HepG2 (cell line): ENCODE measurements around the gene ORC6. TPM values are rescaled to one million over a fixed set of nuclear protein-coding genes. Genes with fewer than 3 reads are reported as not detected.

Source experiments
- FLYWCH1 ChIP-seq: sonication (generic); formaldehyde crosslinking; IDR thresholded peaks from 2 replicates; pipeline ENCODE4 v1.8.1; 2023; ENCODE audit warnings: mild to moderate bottlenecking, missing genetic modification reagents
- GATAD1 ChIP-seq: IDR thresholded peaks from 2 replicates; pipeline ENCODE4 v1.6.1; 2016; ENCODE audit warnings: missing genetic modification reagents, missing compliant biosample characterization
- IKZF5 ChIP-seq: IDR thresholded peaks from 2 replicates; pipeline ENCODE4 v1.6.1; 2018; ENCODE audit warnings: missing genetic modification reagents, mild to moderate bottlenecking, missing compliant biosample characterization
- KDM4B ChIP-seq: sonication (generic); formaldehyde crosslinking; IDR thresholded peaks from 2 replicates; pipeline ENCODE4 v1.4.0; 2020; ENCODE audit warnings: missing genetic modification reagents
- NFIC ChIP-seq: IDR thresholded peaks from 2 replicates; pipeline ENCODE4 v1.6.1; 2012; ENCODE audit warnings: mild to moderate bottlenecking, low read length, inconsistent platforms
- SIN3B ChIP-seq: fragments of 150-350 bp; IDR thresholded peaks from 2 replicates; pipeline ENCODE4 v1.6.1; 2014; ENCODE audit warnings: low read length
- SRF ChIP-seq: IDR thresholded peaks from 2 replicates; pipeline ENCODE4 v1.6.1; 2011; ENCODE audit warnings: mild to moderate bottlenecking, low read depth, low read length, moderate library complexity
- ZFYVE20 ChIP-seq: sonication (generic); formaldehyde crosslinking; IDR thresholded peaks from 2 replicates; pipeline ENCODE4 v1.8.0; 2023; ENCODE audit warnings: low read depth, mild to moderate bottlenecking, moderate library complexity, missing genetic modification reagents, borderline replicate concordance
- ZNF282 ChIP-seq: fragments of 450-650 bp; IDR thresholded peaks from 2 replicates; pipeline ENCODE4 v1.6.1; 2018; ENCODE audit not compliant: partially characterized antibody
- ZNF552 ChIP-seq: sonication (generic); formaldehyde crosslinking; IDR thresholded peaks from 2 replicates; pipeline ENCODE4 v1.9.0; 2022; ENCODE audit warnings: missing genetic modification reagents, mild to moderate bottlenecking, borderline replicate concordance
- ZNF556 ChIP-seq: sonication (generic); formaldehyde crosslinking; IDR thresholded peaks from 2 replicates; pipeline ENCODE4 v1.4.0; 2020; ENCODE audit warnings: mild to moderate bottlenecking, missing genetic modification reagents, borderline replicate concordance
- ZNF781 ChIP-seq: sonication (generic); formaldehyde crosslinking; IDR thresholded peaks from 2 replicates; pipeline ENCODE4 v1.5.1; 2020; ENCODE audit warnings: borderline replicate concordance, mild to moderate bottlenecking, missing genetic modification reagents; ENCODE audit errors: not compliant biosample characterization
- ZUFSP ChIP-seq: sonication (generic); formaldehyde crosslinking; IDR thresholded peaks from 2 replicates; pipeline ENCODE4 v1.9.0; 2021; ENCODE audit warnings: missing genetic modification reagents, mild to moderate bottlenecking, borderline replicate concordance
- polyA plus RNA-seq, 8 experiments: library from polyadenylated mRNA; depleted of rRNA in 3 of 8; stranded (reverse) in 7 of 8; unstranded in 1 of 8; fragments of >200 nt; fragmentation: Illumina TruSeq in 4 of 8; extraction: Trizol in 4 of 8; gene quantifications; 2 replicates each; pipeline versions ENCODE4 v1.2.1 to v1.2.3, GENCODE V29; 2011 to 2016; ENCODE audit warnings: low read depth in 4 of 8, missing spikeins in 1 of 8, mixed read lengths in 1 of 8; ENCODE audit not compliant: insufficient read depth in 1 of 8
- total RNA-seq, 5 experiments: library from RNA; depleted of rRNA; stranded (reverse); fragments of >200 nt; fragmentation: Illumina TruSeq; extraction: Trizol; gene quantifications; 2 replicates each; pipeline ENCODE4 v1.2.3, GENCODE V29; 2016; ENCODE audit warnings: low read depth in 1 of 5
- TF ChIP-seq, protein P1 (sequence below): IDR thresholded peaks from 2 replicates; pipeline ENCODE4 v1.6.1; 2016; ENCODE audit warnings: low read depth, missing genetic modification reagents, missing compliant biosample characterization
- TF ChIP-seq, protein P2 (sequence below): sonication (generic); formaldehyde crosslinking; IDR thresholded peaks from 2 replicates; pipeline ENCODE4 v1.5.1; 2020; ENCODE audit warnings: missing genetic modification reagents, mild to moderate bottlenecking, borderline replicate concordance

ORC6 gene
- total and polyA plus RNA-seq, 2 of the 13 experiments (the other 11 are each of a cell fraction or from before 2014, with no cell fraction given) = 34.2 to 69.8 TPM

- TF ChIP-seq GATAD1 (CRISPR knock-in tag) (peak; percentile 78), ZNF781 (CRISPR knock-in tag) (no peak), FLYWCH1 (CRISPR knock-in tag) (no peak), ZNF556 (CRISPR knock-in tag) (peak; percentile 43; the same call in 1 of the 2 replicates), SIN3B (peak; percentile 97), SRF (no peak), ZUFSP (CRISPR knock-in tag) (no peak), NFIC (no peak; the same call in 1 of the 2 replicates), ZFYVE20 (CRISPR knock-in tag) (peak; percentile 68; the same call in 1 of the 2 replicates), IKZF5 (CRISPR knock-in tag) (no peak; the same call in 1 of the 2 replicates), ZNF282 (no peak), ZNF552 (CRISPR knock-in tag) (0 out of 2 replicates have a peak, but pooled peaks have one; percentile 19), KDM4B (CRISPR knock-in tag) (no peak)
- TF ChIP-seq, protein P1, sequence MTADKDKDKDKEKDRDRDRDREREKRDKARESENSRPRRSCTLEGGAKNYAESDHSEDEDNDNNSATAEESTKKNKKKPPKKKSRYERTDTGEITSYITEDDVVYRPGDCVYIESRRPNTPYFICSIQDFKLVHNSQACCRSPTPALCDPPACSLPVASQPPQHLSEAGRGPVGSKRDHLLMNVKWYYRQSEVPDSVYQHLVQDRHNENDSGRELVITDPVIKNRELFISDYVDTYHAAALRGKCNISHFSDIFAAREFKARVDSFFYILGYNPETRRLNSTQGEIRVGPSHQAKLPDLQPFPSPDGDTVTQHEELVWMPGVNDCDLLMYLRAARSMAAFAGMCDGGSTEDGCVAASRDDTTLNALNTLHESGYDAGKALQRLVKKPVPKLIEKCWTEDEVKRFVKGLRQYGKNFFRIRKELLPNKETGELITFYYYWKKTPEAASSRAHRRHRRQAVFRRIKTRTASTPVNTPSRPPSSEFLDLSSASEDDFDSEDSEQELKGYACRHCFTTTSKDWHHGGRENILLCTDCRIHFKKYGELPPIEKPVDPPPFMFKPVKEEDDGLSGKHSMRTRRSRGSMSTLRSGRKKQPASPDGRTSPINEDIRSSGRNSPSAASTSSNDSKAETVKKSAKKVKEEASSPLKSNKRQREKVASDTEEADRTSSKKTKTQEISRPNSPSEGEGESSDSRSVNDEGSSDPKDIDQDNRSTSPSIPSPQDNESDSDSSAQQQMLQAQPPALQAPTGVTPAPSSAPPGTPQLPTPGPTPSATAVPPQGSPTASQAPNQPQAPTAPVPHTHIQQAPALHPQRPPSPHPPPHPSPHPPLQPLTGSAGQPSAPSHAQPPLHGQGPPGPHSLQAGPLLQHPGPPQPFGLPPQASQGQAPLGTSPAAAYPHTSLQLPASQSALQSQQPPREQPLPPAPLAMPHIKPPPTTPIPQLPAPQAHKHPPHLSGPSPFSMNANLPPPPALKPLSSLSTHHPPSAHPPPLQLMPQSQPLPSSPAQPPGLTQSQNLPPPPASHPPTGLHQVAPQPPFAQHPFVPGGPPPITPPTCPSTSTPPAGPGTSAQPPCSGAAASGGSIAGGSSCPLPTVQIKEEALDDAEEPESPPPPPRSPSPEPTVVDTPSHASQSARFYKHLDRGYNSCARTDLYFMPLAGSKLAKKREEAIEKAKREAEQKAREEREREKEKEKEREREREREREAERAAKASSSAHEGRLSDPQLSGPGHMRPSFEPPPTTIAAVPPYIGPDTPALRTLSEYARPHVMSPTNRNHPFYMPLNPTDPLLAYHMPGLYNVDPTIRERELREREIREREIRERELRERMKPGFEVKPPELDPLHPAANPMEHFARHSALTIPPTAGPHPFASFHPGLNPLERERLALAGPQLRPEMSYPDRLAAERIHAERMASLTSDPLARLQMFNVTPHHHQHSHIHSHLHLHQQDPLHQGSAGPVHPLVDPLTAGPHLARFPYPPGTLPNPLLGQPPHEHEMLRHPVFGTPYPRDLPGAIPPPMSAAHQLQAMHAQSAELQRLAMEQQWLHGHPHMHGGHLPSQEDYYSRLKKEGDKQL (CRISPR knock-in tag) = no peak; the same call in 1 of the 2 replicates
- TF ChIP-seq, protein P2, sequence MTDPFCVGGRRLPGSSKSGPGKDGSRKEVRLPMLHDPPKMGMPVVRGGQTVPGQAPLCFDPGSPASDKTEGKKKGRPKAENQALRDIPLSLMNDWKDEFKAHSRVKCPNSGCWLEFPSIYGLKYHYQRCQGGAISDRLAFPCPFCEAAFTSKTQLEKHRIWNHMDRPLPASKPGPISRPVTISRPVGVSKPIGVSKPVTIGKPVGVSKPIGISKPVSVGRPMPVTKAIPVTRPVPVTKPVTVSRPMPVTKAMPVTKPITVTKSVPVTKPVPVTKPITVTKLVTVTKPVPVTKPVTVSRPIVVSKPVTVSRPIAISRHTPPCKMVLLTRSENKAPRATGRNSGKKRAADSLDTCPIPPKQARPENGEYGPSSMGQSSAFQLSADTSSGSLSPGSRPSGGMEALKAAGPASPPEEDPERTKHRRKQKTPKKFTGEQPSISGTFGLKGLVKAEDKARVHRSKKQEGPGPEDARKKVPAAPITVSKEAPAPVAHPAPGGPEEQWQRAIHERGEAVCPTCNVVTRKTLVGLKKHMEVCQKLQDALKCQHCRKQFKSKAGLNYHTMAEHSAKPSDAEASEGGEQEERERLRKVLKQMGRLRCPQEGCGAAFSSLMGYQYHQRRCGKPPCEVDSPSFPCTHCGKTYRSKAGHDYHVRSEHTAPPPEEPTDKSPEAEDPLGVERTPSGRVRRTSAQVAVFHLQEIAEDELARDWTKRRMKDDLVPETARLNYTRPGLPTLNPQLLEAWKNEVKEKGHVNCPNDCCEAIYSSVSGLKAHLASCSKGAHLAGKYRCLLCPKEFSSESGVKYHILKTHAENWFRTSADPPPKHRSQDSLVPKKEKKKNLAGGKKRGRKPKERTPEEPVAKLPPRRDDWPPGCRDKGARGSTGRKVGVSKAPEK (CRISPR knock-in tag) = no peak
These were observed at the start of gene ORC6 (continued) for GRCh38 chr16:46689365-46690280.
